GM23338 (cell line): ENCODE results near the gene FAM53B.

Experiments
- EZH2 ChIP-seq: fragments of 200-600 bp; sonication (generic); IDR thresholded peaks from one replicate; pipeline ENCODE4 v1.8.0; 2017; ENCODE audit warnings: antibody characterized with exemption, mild to moderate bottlenecking, low read depth; ENCODE audit not compliant: unreplicated experiment
- EZH2phosphoT487 ChIP-seq: fragments of 200-600 bp; sonication (generic); IDR thresholded peaks from one replicate; pipeline ENCODE4 v1.8.1; 2018; ENCODE audit warnings: antibody characterized with exemption; ENCODE audit not compliant: unreplicated experiment
- JUNB ChIP-seq: IDR thresholded peaks from one replicate; pipeline ENCODE4 v1.6.1; 2016; ENCODE audit warnings: antibody characterized with exemption; ENCODE audit not compliant: unreplicated experiment
- POLR2AphosphoS5 ChIP-seq: IDR thresholded peaks from 2 replicates; pipeline ENCODE4 v1.6.1; 2016; ENCODE audit warnings: antibody characterized with exemption, low read depth
- STAT1 ChIP-seq: IDR thresholded peaks from one replicate; pipeline ENCODE4 v1.6.1; 2016; ENCODE audit warnings: antibody characterized with exemption; ENCODE audit not compliant: unreplicated experiment
- ZNF331 ChIP-seq: fragments of 250-450 bp; sonication (Bioruptor Pico); IDR thresholded peaks from 2 replicates; pipeline ENCODE4 v1.5.0; 2020; ENCODE audit warnings: low read depth, mild to moderate bottlenecking, moderate library complexity
- TF ChIP-seq, protein P1 (sequence below), 2 experiments: fragments of 200-600 bp in 1 of 2; sonication (generic) in 1 of 2; conservative IDR thresholded peaks; 2 replicates each; pipeline versions ENCODE4 v1.5.1 to v1.6.1; 2016 to 2017; ENCODE audit warnings: antibody characterized with exemption in 2 of 2, low read depth in 2 of 2, mild to moderate bottlenecking in 2 of 2, moderate library complexity in 1 of 2
- TF ChIP-seq, protein P2 (sequence below): IDR thresholded peaks from 2 replicates; pipeline ENCODE4 v1.6.1; 2016; ENCODE audit warnings: antibody characterized with exemption
- TF ChIP-seq, protein P3 (sequence below): IDR thresholded peaks from one replicate; pipeline ENCODE4 v1.6.1; 2018; ENCODE audit warnings: antibody characterized with exemption; ENCODE audit not compliant: unreplicated experiment

DNA sequence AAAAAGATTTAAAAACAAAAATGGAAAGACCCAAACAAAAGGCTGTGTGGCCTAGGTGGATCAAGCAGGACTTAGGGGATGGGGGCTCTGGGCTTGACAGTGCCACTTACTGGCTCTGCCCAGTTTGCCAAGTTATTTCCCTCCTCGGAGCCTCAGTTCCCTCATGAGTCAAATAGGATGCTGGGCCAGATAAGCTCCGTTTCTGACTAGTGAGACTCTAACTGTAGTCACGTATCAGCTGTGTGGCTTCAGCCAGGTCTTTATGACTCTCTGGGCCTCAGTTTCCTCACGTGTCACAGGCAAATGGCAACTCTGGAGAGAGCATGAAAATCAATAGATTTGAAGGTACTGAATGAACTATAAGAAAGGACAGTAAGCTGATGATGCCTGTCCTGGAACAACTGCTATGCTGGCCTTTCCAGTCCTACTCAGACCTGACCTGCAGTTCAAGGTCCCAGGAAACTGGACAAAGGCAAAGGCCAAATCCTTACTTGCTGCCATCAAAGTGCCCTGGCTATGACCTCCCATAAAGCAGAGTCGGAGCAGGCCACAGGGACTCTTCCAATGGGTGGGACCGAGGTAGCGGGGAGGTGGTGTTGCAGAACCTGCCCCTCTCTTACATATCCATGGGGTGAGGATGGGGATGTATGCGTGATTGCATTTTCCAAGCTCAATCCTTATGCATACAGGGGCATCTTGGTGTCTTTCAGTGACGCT lies 27.0 kb downstream of the FAM53B start:
- TF ChIP-seq, protein P1, sequence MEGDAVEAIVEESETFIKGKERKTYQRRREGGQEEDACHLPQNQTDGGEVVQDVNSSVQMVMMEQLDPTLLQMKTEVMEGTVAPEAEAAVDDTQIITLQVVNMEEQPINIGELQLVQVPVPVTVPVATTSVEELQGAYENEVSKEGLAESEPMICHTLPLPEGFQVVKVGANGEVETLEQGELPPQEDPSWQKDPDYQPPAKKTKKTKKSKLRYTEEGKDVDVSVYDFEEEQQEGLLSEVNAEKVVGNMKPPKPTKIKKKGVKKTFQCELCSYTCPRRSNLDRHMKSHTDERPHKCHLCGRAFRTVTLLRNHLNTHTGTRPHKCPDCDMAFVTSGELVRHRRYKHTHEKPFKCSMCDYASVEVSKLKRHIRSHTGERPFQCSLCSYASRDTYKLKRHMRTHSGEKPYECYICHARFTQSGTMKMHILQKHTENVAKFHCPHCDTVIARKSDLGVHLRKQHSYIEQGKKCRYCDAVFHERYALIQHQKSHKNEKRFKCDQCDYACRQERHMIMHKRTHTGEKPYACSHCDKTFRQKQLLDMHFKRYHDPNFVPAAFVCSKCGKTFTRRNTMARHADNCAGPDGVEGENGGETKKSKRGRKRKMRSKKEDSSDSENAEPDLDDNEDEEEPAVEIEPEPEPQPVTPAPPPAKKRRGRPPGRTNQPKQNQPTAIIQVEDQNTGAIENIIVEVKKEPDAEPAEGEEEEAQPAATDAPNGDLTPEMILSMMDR (conservative IDR thresholded peaks at IDR 0.05; ENCODE audit: low read depth in 2 of 2) = no peak
- TF ChIP-seq EZH2phosphoT487 = no peak
- TF ChIP-seq, protein P2, sequence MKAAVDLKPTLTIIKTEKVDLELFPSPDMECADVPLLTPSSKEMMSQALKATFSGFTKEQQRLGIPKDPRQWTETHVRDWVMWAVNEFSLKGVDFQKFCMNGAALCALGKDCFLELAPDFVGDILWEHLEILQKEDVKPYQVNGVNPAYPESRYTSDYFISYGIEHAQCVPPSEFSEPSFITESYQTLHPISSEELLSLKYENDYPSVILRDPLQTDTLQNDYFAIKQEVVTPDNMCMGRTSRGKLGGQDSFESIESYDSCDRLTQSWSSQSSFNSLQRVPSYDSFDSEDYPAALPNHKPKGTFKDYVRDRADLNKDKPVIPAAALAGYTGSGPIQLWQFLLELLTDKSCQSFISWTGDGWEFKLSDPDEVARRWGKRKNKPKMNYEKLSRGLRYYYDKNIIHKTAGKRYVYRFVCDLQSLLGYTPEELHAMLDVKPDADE = no peak
- no peak for TF ChIP-seq POLR2AphosphoS5
- no peak for TF ChIP-seq ZNF331 (CRISPR knock-in tag)
- no peak for TF ChIP-seq EZH2
- TF ChIP-seq, protein P3, sequence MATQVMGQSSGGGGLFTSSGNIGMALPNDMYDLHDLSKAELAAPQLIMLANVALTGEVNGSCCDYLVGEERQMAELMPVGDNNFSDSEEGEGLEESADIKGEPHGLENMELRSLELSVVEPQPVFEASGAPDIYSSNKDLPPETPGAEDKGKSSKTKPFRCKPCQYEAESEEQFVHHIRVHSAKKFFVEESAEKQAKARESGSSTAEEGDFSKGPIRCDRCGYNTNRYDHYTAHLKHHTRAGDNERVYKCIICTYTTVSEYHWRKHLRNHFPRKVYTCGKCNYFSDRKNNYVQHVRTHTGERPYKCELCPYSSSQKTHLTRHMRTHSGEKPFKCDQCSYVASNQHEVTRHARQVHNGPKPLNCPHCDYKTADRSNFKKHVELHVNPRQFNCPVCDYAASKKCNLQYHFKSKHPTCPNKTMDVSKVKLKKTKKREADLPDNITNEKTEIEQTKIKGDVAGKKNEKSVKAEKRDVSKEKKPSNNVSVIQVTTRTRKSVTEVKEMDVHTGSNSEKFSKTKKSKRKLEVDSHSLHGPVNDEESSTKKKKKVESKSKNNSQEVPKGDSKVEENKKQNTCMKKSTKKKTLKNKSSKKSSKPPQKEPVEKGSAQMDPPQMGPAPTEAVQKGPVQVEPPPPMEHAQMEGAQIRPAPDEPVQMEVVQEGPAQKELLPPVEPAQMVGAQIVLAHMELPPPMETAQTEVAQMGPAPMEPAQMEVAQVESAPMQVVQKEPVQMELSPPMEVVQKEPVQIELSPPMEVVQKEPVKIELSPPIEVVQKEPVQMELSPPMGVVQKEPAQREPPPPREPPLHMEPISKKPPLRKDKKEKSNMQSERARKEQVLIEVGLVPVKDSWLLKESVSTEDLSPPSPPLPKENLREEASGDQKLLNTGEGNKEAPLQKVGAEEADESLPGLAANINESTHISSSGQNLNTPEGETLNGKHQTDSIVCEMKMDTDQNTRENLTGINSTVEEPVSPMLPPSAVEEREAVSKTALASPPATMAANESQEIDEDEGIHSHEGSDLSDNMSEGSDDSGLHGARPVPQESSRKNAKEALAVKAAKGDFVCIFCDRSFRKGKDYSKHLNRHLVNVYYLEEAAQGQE = no peak
- no peak for TF ChIP-seq JUNB
- no peak for TF ChIP-seq STAT1
